GM19023 (cell line): ENCODE data around the gene RASSF4.

Source experiments
- ATAC-seq: cut with Tn5 transposase; IDR thresholded peaks from one replicate; pipeline ENCODE4 v1.9.1; 2021; ENCODE audit warnings: mild to moderate bottlenecking, moderate library complexity; ENCODE audit not compliant: unreplicated experiment

Gene RASSF4

GRCh38 chr10:44927352-44927751 is 32.2 kb upstream of the RASSF4 start:
- no peak for ATAC-seq

DNA sequence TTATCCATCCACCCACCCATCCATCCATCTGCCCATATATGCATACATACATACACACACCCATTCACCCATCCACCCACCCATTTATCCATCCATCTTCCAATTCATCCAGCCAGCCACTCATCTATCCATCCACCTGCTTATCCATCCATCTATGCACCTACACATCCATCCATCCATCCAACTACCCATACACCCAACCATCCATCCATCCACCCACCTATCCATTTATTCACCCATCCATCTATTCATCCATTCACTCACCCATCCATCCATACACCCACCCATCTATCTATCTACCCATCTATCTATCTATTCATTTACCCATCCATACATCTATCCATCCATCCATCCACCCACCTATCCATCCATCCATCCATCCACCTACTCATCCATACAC is 31.1 kb upstream of the RASSF4 start:
- no peak for ATAC-seq

- ATAC-seq, result no peak
Measured at GRCh38 chr10:44929356-44930255, 30.0 kb upstream of the RASSF4 start.

DNA sequence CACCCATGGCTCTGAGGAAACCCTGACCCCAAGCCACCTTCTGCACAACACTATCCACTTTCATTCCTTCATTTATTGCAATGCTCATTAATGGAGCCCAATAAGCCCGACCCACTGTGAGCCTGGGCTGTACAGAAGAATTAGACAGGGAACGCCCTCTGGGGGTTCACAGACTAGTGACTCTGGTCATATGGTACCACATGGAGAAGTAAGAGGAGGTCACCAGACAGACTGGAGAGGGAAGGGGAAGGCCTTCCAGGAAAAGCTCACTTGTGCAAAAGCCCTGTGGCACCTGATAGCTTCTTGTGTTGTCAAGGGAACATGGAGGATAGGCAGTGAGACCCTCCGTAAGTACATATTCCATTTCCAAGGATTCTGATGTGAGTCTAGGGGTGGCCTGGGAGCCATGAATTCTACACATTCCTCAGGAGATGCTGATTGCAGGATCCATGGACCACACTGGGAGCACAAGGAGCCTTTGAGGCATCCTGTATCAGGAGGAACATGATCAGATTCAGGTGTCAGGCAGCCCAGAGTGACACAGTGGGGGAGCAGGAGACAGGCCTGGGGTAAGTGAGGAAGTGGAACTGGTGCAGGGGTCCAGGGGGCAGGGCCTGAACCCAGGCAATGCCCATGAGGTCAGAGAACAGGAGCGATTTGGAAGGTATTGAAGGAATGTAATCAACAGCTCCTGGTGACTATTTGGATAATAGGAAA is 28.5 kb upstream of the RASSF4 start:
- no peak for ATAC-seq

DNA sequence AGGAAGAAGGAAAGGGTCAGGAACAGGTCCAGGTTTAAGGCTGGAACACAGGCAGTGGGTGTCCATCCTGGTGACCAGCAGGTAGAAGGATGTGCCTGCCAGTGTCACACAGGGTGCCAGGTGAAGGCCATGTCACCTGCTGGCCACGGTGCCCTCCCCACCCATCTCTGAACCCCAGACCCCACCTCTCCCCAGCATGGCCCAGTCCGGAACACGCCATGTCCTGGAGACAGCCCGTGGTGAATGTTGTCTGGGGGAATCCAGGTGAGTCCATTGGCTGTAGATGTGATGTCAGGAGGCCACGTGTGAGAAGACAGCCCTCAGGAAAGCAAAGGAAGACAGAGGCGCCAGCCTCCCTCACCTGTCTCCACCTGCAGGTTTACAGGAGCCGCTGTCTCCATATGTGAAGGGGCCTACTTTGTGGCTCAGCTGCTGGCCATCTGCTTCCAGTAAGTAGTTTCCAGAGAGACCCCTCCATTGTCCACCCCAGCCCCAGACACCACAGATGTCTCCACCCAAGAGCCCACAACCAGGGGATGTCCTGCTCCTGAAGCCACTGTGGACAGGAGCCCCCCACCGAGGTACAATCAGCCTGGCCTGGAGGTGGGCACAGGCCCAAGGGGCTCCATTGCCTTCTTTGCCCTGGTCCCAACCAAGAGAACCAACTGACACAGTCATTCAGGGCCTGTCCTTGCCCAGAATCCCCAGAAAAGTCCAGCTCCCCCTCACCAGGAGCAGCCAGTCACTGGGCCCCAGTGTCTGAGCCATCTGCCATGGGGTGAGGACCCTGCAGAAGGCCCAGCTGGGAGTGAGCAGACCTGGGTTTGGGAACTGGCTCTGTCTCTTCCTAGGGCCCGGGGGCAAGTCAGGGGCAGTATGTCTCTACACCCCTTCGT is 27.7 kb upstream of the RASSF4 start:
- no peak for ATAC-seq

DNA sequence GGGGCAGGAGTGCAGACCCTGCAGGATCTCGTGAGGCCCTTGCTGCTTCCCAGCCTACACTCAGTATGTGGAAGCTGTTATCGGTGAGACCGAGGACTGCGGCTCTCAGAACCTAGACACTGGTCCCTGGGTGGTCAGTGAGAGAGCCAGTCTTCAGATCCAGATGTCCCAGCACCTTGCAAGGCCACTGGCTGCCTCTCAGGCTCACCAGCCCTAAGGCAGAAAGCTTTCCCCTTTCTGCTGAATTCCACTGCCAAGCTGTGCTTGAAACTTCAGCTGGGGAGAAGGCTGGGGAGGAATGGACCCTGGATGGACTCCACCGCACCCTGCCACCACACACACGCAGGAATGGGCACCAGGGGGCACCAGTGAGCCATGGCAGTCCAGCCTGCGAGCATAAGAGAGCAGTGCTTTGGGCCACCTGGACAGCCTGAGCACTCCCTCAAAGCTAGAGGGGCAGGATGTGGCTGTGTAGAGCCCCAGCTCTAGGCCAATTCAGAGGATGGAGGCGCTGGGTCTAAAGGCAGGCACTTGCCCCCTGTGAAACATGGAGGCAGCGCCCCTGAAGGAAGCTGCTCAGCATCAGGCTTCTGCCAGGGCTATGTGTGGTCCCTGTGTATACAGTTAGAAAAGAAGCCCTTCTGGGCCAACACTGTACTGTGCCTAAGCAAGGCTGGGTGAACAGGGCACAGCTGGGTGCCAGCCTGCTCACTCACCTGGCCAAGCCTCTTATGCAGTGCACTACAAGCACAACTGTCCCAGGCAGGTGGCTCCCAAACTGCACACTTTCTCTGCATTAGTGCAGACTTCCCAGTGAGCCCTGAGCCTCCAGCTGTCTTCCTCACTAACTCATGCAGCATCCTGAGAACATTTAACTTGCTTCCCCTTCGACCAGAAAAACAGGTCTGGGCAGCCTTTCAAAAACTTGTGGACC is 26.8 kb upstream of the RASSF4 start:
- ATAC-seq, result peak; percentile 92

- ATAC-seq, result no peak
Measured at GRCh38 chr10:44933451-44934321, 25.9 kb upstream of the RASSF4 start.

- no peak for ATAC-seq
Measured at GRCh38 chr10:44934416-44935200, 25.0 kb upstream of the RASSF4 start.

DNA sequence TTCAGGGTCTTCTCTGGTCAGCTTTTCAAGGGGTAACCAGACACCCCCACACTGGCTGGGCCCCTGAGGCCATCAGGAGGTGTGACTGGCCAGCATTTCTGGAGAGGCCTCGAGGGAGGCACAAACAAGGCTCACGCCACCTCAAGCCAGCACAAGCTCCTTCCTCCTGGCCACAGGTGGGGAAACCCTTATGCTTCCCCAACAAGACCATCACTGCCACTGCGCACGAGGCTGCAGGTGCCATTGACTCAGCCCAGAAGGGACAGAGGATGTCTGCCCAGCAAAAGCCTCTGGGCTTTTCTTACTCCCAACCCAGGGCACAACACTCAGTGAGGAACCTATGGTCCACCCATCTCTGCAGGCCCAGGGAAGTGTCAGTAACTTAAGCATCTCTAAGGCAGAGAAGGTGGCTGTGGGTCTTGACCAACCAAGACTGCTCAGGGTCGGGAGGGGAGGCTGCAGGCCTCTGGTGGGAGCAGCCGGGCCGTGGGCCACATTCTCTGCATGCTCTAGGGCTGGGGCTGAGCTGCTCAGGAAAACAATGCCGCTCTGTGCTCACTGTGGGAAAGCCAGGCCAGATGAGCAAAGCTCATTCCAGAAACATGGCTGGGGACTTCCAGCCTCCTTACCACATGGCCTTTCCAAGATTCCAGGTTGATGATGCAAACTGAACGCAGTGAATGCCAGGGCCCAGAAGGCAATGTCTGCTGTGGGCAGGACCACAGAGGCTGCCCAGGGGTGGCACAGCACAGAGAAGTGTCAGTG is 24.2 kb upstream of the RASSF4 start:
- no peak for ATAC-seq

GRCh38 chr10:44935966-44936295 is 23.7 kb upstream of the RASSF4 start:
- ATAC-seq, result no peak

DNA sequence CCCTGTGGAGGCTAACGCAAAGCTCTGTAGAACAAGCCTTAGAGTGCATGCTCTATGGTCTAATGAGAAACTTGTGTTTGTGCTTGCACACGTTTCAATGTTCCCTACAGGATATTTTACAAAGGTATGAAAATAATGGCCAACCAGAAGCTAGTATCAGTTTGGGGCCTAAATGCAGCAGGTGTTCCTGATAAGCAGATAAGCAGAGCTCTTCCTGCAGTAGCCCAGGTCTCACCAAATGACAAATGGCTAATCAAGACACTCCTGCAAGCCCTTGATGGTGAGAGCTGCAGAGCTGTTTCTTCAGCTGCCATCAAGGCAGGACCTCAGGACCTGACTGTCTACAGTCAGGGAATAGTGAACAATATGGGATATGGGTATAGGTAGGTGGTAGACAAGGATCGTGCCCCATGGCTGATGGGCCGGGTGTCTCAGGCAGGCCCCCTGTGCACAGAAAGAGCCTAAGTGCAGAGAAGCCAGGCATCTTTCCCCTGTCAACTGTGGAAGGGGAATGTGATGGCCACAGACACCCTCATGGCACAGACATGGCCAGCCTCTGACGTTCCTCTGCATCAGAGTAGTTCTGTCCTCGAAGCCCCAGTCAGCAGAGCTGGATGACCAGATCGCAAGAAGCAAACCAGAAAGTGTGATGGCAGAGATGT is 23.2 kb upstream of the RASSF4 start:
- ATAC-seq, result no peak

DNA sequence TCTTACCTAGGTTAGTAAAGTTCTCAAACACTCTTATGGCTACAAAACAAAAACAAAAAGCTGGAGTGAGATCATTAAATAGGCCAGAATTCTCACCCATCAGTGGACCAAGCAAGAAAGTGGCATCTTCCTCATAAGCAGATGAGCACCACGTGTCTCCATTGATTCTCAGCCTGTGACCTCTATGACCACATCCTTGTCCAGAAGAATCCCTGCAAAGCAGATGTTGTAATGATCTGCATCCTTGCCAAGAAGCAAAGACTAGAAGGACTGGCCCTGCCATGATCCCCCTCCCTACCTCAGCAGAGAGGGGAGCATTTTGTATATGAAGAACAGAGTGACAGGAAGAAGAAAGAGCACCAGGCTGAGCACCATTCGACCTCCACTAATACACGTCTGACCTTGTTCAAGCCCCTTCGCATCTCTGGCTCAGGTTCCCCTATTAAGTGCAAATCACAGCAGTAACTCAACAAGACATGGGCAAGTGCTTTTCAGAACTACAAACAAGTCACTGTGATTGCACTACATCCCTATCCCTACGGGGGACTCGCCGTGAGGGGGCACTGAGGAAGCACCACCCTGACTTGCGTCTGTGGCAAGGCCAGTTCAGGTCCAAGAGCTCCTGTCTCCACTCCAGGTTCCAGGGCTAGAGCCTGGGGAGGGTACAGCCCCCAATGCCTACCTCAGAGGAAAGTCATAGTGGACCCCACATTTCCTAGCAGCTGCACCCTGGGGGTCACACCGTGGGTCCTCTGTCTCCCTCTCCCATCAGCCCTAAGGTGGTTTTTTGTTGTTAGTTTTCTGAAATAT is 22.2 kb upstream of the RASSF4 start:
- no peak for ATAC-seq

DNA sequence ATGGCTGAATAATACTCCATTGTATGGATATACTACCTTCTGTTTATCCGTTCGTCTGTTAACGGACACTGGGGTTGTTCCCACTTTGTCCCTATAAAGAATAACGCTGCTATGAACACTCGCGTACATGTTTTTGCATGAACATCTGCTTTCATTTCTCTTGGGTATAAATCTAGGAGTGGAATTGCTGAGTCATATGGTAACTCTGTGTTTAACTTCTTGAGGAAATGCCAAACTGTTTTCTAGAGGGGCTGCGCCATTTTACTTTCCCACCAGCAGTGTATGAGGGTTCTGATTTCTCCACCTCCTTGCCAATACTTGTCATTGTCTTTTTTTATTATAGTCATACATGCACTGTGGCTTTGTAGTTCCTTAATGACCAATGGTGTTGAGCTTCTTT is 20.6 kb upstream of the RASSF4 start:
- no peak for ATAC-seq

GRCh38 chr10:44939691-44940401 is 19.8 kb upstream of the RASSF4 start:
- no peak for ATAC-seq

GRCh38 chr10:44944354-44944753 is 15.2 kb upstream of the RASSF4 start:
- ATAC-seq, result no peak

GRCh38 chr10:44946205-44946604 is 13.4 kb upstream of the RASSF4 start:
- peak; percentile 56 for ATAC-seq
